ENCODE data around the gene FMNL2.

The FMNL2 gene

DNA sequence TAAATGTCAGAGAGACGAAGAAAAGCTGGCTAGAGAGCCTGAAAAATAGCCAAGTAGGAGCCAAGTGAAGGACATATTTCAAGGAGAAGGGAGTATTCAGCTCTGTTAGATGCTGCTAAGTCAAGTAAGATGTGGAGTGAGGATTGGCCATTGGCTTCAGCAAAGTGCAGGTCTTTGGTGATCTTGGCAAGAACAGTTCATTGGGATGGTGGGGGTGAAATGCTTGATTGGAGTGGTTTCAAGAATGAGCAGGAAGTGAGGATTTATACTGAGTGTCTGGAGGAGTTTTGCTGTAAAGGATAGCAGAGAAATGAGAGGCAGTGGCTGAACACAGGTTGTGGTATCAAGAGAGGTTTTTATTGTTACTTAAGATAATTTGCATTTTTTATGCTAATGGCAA, 242.6 kb downstream of the FMNL2 start:
- no peak overlapping the region for H3K4me3 ChIP-seq (ENCODE audit: low read length)
- DNase-seq (ENCODE audit: low read depth, low spot score) = no peak

DNA sequence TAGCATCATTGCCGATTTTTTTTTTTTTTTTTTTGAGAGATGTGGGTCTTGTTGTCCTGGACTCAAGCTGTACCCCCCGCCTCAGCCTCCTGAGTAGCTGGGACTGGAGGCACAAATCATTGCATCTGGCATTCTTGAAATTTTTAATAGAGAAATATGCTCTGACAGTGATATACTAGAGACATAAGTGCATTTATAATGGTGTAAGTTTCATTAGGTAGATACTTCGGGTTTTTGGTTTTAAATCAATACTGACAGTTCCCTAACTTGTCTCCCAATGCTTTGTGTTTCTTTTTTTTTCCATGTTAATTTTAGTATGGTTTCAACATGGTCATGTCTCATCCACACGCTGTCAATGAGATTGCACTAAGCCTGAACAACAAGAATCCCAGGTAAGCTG, 243.6 kb downstream of the FMNL2 start:
- DNase-seq (ENCODE audit: low read depth, low spot score) = no peak
- no peak overlapping the region for H3K4me3 ChIP-seq (ENCODE audit: low read length)

DNA sequence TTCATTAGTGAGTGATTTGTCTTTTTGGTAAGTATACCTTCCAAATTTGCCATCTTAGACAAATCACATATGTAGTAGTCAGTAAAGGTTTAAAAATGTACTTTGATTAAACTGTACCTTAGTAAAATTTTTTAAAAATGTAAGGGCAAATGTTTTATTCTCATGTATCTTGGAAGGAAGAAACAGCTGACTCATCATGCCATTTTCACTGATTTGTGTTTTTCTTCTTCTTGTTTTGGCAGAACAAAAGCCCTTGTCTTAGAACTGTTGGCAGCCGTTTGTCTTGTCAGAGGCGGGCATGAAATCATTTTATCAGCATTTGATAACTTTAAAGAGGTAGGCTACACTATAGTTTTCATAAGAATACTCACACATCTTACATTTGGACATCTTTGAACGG, 245.7 kb downstream of the FMNL2 start:
- no peak for DNase-seq (ENCODE audit: low read depth, low spot score)
- H3K4me3 ChIP-seq (ENCODE audit: low read length) = no peak overlapping the region

DNA sequence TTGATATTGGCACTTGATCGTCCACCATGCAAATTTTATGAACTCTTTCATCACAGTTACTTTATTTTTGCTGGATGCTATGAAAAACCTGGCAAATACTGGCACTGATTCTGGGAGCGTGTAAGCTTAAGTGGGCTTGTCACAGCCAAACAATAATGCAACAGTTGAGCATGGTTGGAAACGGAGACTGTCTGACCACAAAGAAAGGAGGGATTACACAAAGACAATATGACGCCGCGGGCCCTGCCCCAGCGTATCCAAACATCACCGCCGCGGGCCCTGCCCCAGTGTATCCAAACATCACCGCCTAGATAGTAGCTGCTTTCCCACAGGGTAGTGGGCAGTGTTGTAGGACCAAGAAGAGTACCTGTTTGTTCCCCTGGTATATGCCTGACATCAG, 246.4 kb downstream of the FMNL2 start:
- no peak for DNase-seq (ENCODE audit: low read depth, low spot score)
- H3K4me3 ChIP-seq (ENCODE audit: low read length) = no peak overlapping the region

DNA sequence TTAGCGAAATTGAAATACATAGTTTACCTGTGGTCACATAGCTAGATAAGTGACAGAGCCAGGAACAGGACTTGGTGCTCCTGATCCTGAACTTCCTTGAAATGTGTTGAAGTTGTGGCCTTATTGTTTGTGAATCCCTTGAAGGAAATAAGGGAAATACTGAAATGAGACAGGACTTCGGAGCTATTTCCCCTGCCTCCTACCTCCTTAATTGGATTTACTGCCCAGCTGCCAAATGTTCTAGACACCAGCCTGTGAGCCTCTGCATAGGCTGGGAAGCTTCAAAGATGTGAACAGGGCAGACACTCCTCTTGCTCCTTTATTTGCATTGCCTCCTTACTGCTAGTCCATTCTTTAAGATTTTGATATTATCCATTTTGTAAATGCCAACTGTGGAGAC, 247.1 kb downstream of the FMNL2 start:
- no peak for DNase-seq (ENCODE audit: low read depth, low spot score)
- no peak overlapping the region for H3K4me3 ChIP-seq (ENCODE audit: low read length)

DNA sequence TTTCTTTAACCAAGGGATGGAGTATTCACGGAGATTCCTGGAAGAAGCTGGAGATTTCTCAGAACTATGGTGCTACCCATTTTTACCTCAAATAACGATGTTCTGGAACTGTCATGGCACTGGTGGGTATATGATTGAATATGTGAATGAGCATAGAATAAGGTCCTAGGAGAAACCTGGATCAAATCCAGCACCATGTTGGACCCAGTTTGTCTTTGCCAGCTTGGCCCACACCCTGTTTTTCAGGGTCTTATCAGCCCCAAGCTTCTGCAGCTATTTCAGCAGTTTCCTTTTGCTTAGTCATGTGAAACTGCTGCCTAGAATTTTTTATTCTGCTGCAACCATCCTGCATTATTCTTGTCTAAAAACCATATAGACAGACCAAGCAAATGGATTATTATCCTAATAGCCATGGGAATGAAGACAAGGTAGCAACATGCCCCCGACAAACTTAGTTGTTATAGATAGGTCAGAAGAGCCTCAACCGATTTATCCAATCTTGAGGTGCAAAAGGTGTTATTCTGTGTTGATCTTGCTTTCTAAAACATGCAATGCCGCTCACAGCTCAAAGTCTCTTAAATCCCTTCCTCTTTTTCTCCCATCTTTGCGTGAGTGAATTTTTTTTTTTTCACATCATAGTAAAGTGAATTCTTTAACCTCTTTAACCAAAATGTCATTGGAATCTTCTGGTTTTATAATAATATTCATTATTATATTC, 248.7 kb downstream of the FMNL2 start:
- no peak overlapping the region for H3K4me3 ChIP-seq (ENCODE audit: low read length)
- DNase-seq (ENCODE audit: low read depth, low spot score) = no peak

DNA sequence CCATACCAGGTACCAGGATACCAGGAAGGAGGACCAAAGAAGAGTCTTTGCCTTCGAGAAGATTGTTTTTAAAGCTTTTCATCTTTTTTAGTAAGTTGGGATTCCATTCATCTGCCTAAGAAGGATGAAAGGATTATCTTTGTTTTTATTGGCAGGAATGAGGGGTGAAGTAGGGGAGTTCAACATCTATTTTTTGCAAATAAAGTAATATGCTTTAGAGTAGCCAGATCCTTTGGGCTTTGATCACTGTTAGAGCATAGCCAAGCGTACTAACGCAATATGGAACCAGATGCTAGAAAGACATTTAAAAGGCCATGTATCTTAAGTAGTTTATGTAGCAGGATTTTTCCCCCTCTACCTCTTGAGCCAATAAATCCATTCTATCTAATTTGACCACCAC, 249.3 kb downstream of the FMNL2 start:
- no peak for DNase-seq (ENCODE audit: low read depth, low spot score)
- H3K4me3 ChIP-seq (ENCODE audit: low read length) = no peak overlapping the region

DNA sequence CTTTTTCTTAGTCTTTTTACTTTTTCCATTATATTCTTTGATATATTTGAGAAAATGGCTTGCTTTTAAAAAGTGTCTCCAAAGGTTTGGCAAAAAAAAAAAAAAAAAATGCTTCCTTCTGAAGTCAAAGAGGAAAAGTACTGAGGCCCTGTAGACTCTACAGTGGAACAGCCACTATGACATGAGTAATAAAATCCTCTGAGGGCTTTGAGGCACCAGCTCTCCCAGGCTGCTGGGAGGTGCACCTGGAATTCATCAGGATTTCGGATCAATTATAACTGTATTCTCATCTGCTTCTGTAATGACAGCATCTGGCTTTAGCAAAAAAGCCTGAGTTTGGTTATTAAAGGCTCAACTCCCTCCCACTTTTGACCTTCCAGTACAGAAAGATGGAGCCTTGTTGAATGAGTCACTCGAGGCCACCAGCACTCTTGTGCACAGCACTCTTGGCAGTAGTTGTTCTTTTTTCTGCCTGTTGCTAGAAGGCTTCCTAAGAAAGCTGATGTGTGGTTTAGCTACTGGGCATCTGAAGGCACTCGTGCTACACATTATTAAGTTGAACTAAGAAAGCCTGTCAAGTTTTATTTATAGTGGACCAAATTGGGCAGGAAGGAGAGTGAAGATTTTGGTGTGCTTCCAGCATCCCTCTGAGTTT, 251.0 kb downstream of the FMNL2 start:
- no peak for DNase-seq (ENCODE audit: low read depth, low spot score)
- no peak overlapping the region for H3K4me3 ChIP-seq (ENCODE audit: low read length)

DNA sequence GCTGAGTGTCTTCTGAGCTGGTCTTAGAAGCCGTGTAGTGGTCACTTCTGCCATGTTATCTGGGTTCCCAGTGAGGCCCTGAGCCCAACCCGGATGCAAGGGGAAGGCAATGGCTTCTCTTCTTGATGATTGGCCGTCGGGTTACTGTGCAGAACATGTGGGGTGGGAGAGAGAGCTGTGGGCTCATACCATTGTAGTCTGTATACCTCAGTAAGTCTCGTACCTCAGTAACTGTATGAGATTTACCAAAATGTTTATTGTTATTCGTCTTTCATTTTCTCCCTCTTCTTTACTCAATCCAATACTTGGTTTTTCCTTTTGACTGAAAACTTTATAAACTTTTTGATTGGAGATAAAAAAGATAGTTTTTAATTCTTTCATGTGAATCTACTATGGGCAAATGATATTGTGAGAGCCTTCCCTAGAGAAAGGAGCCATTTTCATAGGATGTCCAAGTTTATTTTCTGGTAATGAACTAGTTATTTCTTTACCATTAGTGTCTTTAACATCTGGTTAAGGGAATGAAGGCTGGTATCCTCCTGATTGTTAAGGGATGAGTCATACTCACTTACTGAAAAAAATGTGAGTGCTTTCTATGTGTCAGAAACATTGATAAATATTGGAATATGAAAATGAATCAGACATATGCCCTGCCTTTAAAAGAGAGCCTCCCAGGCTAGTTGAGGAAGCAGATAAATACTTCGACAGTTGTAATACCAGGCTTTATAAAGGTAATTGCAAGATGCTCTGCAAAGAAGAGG, 252.4 kb downstream of the FMNL2 start:
- no peak overlapping the region for H3K4me3 ChIP-seq (ENCODE audit: low read length)
- DNase-seq (ENCODE audit: low read depth, low spot score) = no peak

DNA sequence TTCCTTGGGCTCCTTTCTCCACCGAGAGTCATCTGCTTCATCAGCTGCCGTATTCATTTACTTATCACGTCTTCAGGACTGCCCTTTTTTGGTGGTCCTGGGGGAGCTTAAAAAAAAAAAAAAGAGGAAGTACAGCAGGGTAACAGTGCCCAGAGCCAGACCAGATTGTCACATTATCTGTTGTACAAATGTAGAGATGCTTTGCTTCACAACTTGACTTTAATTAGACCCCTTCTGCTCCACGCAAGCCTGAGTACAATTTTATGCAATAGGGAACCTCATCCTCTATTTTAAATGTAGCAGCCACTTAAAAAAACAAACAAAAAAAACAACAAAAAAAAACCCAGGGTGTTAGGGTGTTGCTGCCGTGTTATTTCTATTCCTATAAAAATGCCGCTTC, 254.0 kb downstream of the FMNL2 start:
- H3K4me3 ChIP-seq (ENCODE audit: low read length) = no peak overlapping the region
- no peak for DNase-seq (ENCODE audit: low read depth, low spot score)

DNA sequence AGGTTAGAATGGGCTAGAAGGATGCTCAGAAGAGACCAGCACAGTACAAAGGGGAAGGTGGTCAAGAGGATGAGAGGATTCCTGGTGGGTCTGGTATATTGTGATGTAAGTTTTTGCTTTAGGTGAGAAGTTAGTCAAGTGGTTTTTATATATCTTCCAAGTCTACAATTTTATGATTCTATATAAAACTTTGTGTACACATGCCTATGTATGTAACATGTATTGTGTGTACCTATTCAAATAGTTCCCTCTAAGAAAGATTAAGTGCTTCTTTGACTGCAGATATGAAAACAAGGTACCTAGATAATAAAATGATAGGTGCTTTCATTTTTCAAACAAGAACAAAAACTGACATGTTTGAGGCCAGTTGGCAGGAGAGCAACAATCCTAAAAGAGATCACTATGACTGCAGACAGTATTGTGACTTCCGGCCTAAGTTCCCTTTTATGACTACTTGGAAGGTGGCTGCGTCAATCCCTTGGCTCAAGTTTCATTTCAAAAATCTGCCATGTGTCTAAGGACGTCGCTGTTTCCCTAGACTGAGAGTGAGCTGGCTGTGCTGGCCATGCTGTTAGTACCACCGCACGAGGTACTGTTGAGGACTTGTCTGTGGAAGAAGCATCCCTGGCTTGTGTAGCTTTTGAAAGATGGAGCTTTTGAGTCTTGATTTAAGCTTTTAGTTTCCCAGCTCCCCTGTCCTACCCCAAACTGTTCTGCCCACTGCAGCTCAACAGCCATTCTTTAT, 259.2 kb downstream of the FMNL2 start:
- no peak overlapping the region for H3K4me3 ChIP-seq (ENCODE audit: low read length)
- no peak for DNase-seq (ENCODE audit: low read depth, low spot score)

DNA sequence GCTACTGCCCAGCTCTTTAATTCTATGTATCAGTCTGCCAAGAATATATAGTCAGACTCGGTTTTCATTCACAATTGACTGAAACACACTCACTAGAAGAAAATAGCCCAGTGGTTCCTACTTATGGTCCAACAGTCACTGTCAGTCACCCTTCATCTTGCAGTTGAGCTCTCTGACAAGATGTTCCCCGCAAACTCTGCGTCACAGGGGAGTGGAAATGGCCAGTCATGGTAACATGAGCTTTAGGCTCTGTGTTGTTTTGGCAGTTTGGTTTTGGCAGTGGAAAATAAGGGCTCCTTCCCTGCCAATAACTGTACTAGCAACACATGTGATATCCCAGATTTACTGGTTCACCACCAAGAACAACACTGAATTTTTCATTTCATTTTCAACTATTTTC, 259.8 kb downstream of the FMNL2 start:
- no peak for DNase-seq (ENCODE audit: low read depth, low spot score)
- no peak overlapping the region for H3K4me3 ChIP-seq (ENCODE audit: low read length)

DNA sequence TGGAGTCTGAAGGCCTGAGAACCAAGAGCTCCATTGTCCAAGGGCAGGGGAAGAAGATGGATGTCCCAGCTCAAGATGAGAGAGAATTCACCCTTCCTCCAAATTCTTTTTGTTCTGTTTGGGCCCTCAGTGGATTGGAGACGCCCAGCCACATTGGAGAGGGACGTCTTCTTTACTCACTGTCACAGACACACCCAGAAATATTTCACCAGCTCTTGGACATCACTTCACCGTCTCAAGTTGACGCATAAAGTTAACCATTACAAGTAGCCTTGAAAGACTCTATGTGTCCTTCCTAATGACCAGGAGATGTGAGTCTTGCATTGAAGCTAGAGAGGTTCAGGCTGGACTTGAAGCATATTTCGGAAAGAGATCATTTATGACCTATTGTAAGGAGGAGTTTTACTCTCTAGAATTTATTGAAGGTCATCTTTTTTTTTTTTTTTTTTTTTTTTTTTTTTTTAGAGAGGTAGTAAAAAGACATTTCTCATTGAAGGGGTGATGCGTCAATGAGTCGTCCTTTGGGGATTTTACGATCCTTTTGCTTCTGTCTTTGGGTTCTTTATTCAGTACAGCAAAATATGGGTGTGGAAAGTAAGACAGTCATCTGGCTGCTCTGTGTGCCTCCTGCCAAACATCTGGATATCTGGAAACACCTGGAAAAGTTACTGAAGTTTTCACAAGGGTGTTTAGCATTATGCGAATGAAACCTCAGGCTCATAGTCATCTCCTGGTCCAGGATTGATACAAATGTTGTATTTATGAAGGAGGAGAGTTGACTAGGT, 264.2 kb downstream of the FMNL2 start:
- no peak overlapping the region for H3K4me3 ChIP-seq (ENCODE audit: low read length)
- DNase-seq (ENCODE audit: low read depth, low spot score) = no peak

DNA sequence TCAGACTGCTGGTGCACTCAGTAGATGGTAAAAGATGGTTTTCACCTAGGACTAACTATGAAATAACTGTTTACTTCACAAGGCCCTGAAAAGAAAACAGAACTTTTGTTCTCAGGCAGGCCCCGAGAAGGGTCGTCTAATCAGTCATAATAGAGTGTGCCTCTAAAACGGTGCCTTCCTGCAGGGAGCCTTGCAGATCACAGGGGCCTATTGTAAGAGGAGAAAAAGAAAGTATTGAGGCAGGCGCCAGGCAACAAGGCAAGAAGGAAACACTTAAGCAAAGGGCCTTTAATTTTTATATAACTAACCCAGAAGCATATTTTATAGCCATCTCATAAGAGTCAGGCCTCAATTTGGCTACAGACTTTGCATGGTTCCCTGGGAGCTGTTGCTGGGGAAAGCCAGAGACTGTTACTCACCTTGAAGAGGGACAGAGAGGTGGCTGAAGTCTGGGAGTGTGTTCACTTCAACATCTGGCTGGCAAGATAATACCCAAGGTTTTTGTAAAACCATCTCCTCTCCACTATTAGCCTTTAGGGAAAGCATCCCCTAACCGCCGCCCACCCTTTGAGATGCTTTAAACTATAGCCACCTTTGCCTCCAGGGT, 265.2 kb downstream of the FMNL2 start:
- no peak overlapping the region for H3K4me3 ChIP-seq (ENCODE audit: low read length)
- DNase-seq (ENCODE audit: low read depth, low spot score) = no peak

DNA sequence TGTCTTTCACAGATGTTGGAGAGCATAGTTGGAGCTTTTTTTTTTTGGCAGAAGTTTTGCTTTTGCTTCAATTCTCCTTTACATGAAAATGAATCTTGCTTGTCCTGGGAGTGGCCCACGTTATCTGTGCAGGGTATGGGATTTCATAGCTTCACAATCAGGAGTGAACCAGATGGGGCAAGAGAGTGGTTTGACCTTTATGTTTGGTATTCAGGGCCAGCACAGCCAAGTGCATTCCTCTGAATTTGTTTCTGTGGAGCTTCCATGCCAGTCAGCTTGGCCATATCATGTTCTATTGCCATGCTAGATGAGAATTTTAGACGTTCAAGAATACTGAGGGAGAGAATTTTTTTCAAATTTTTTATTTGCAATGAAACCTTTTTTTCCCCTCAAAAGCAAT, 265.7 kb downstream of the FMNL2 start:
- H3K4me3 ChIP-seq (ENCODE audit: low read length) = no peak overlapping the region
- no peak for DNase-seq (ENCODE audit: low read depth, low spot score)

DNA sequence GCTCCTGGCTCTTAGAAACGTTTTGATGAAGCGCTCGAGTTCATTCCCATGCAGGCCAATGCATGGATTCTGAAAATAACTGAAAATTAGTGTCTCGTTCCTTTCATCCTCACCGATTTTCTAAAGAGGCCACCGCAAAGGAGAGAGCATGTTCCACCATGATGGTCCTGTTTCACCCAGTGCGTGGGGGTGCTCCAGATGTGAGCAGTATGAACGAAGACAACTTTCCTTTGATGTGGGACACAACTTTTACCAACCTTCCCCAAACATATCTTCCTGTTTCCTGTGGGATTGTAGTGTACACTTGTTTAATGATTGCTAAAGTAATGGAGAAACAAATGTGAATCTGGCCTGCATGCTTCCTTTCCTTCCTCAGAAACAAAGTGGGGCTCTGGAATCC, 267.8 kb downstream of the FMNL2 start:
- DNase-seq (ENCODE audit: low read depth, low spot score) = peak; percentile 16

DNA sequence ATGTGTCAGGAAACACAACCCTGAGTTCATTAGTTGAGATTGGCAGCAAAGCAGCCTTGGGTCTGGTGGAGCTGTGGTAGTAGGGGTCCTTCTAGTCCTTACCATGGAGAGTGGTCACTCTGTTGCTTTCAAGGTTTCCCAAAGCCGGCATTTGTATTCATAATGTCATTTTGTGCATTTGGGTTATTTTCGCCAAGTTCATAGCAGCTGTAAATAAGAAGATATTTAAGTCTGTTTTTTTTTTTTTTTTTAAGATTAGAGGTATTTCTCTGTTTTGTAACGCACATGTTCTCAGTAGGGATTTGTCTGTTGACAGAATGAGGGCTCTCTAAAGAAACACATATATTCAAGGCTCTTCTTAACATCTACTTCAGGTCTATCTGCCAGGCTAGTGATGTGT, 268.2 kb downstream of the FMNL2 start:
- DNase-seq (ENCODE audit: low read depth, low spot score) = no peak
- H3K4me3 ChIP-seq (ENCODE audit: low read length) = no peak overlapping the region

More for the DNA sequence above, 267.8 kb downstream of the FMNL2 start:
- H3K4me3 ChIP-seq (ENCODE audit: low read length) = no peak overlapping the region

DNA sequence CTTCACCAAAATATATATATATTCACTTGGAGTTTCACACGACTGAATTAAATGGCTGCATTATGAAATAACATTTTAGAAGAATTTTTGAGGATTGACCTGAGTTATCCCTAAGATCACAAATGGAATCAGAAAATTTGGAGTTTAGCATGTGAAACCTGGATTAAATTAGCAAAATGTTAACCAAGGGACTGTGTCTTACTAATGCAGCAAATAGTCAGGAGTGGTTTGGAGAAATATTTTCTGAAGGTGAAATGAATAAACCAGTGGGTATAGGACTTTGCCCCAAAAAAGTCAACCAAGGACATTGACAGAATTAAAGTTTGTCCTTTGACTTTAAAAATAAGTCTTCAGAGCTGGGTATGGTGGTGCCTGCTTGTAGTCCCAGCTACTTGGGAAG, 271.1 kb downstream of the FMNL2 start:
- DNase-seq (ENCODE audit: low read depth, low spot score) = no peak
- H3K4me3 ChIP-seq (ENCODE audit: low read length) = no peak overlapping the region

DNA sequence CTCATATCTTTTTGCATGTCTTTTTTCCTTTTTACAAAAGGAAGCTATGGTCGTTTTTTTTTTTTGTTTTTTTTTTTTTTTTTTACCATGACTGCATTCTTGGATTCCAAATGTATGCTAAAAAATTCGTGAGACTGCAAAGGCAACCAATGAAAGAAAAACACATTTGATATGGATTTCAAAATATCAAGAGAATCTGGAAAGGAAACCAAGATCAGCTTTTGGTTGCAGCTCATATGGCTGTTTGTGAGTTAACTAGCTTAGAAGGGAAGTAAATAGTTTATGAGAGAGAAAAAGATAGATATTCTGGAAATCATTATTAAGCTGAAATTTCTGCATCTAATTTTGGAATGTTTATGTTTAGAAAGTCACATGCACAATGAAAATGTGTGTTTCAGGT, 272.0 kb downstream of the FMNL2 start:
- no peak for DNase-seq (ENCODE audit: low read depth, low spot score)

More for the DNA sequence above, 272.0 kb downstream of the FMNL2 start:
- H3K4me3 ChIP-seq (ENCODE audit: low read length) = no peak overlapping the region

All from Jurkat, Clone E6-1 (cell line).